Posterior vena cava (tissue), 2 donors: ENCODE results near the gene NTRK2. TPM values are rescaled to one million over a fixed set of nuclear protein-coding genes. Genes with fewer than 3 reads are reported as not detected.

ENCODE experiments used
- DNase-seq: peaks from one replicate; pipeline ENCODE4 v3.0.0-alpha.2; 2020; ENCODE audit warnings: low spot score
- intact Hi-C, 2 donors: fragments of 100-400 bp; cut with DNase I; formaldehyde crosslinking; loops; one replicate each; pipeline versions ENCODE4 v1.14.1 to v1.14.2; 2022 to 2023
- total RNA-seq, 2 donors: library from RNA; stranded (reverse); fragmentation: NEBNext Ultra II Directional; extraction: Animal tissue kit (Norgen Biotek cat#: 25700); gene quantifications; one replicate each; pipeline ENCODE4 v1.2.1, GENCODE V29; 2021
- donor health status: DM: yes; HTN: yes; CAD: no.
- donor health status: DM: yes; HTN: yes; CAD: no.

Gene NTRK2
- total RNA-seq, 2 donors from 2014 or later, result 19.2 to 43.8 TPM

GRCh38 chr9:84716217-84716616 lies 46.7 kb downstream of the NTRK2 start:
- DNase-seq, result no peak
- intact Hi-C loops, result no loop called here

GRCh38 chr9:84718476-84718875 lies 48.9 kb downstream of the NTRK2 start:
- intact Hi-C loops, result no loop called here
- DNase-seq, result no peak

- no peak for DNase-seq
- intact Hi-C loops, result no loop called here
Observed at GRCh38 chr9:84722388-84722989, 53.0 kb downstream of the NTRK2 start.

DNA sequence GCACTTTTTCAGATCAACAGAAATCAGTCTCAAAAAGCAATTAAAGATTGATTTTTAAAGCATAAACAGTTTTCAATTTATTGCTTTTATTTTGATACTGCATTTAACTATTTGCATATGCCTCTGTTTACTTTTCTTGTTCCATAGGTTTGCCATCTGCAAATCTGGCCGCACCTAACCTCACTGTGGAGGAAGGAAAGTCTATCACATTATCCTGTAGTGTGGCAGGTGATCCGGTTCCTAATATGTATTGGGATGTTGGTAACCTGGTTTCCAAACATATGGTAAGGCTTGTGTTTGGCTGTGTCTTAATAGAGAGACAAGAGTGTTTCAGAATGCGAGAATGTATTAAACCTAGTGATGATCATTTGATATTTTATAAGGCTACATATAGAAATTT lies 53.9 kb downstream of the NTRK2 start:
- intact Hi-C loops, result no loop called here
- no peak for DNase-seq

DNA sequence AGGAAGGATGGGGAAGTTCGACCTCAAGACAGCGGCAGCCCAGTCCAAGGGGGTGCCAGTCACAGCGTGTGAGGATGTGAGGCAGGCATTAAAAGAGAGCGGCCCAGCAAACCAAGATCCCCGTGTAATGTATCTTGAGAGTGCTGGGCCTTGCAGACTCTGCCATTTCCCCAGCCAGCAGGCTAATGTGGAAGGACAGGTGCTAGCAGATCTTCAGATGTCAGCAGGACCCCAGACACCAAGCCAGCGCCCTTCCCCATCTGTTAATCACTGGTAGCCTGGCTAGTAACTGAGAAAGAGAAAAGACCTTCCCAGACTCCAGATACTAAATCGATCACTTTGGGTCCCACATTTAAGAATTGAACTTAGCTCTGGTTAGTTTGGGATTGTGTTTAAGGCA lies 62.2 kb downstream of the NTRK2 start:
- intact Hi-C loops, result no loop called here
- DNase-seq, result no peak

DNA sequence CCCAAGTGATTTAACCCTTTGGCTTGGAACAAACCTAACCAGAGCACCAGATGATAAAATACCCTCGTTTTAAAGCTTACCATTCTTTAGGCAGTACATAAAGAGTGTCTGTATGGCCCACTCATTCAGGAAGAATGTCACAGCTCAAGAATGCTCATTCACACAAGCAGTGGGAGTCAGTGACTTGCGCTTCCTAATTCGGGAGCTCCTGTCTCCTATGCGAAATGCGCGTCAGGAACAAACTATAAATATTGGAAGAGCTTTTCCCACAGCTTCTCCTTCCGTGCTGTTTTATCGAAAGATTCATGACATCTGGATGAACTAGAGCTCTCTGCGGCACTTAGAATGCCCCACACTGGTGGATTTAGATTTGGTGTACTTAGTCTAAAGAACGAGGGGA lies 66.6 kb downstream of the NTRK2 start:
- DNase-seq, result no peak
- intact Hi-C loops, result no loop called here

GRCh38 chr9:84736536-84736935 lies 67.0 kb downstream of the NTRK2 start:
- DNase-seq, result no peak
- intact Hi-C loops, result no loop called here

DNA sequence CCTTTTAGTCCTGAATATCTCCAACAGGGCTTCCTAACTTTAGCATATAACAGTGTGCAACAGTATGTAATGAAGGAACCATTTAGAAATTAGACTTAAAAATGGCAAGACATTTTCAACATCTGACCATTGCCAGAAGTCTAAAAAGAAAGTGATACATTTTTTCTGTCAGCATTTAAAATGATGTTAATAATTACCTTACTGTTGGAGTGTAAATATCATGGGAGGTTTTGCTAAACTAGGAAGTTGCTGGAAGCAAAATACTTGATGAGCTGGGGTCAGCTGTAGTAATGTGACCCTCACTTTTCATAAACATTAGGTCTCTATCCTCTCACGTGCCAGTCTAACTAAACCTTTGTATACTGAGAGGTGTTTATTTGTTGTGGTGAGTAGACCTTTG lies 68.8 kb downstream of the NTRK2 start:
- intact Hi-C loops, result no loop called here
- no peak for DNase-seq

DNA sequence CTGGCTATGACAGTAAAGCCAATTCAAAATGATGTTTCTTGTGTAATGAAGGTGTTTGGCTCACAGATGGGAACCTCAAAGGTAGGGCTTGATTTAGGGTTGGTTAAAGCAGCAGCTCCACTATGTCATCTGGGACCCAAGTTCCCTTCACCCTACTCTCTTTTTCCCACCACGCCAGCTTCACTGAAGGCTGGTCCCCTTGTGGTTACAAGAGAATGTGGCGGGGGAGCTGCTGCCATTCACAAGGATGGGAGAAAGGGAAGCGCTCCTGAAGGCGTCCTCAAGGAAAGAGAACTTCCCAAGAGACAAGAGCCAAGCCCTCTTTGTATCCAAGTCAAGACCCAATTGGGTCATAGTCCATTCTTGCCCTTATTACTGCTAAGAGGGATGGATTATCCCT lies 72.7 kb downstream of the NTRK2 start:
- intact Hi-C loops, result loop anchor here in 1 of 2 donors (5.0 kb wide), 1 partner anchor 985 kb away; no protein-coding TSS in a partner anchor
- no peak for DNase-seq

- DNase-seq, result no peak
- intact Hi-C loops, result loop anchor here in 1 of 2 donors (5.0 kb wide), 1 partner anchor 987 kb away; no protein-coding TSS in a partner anchor
Observed at GRCh38 chr9:84744195-84744594, 74.7 kb downstream of the NTRK2 start.

GRCh38 chr9:84744726-84745125 lies 75.2 kb downstream of the NTRK2 start:
- DNase-seq, result no peak
- intact Hi-C loops, result loop anchor here in 1 of 2 donors (5.0 kb wide), 1 partner anchor 987 kb away; no protein-coding TSS in a partner anchor

- intact Hi-C loops, result no loop called here
- DNase-seq, result no peak
Observed at GRCh38 chr9:84748112-84748511, 78.6 kb downstream of the NTRK2 start.

GRCh38 chr9:84750152-84750865 lies 80.8 kb downstream of the NTRK2 start:
- intact Hi-C loops, result no loop called here

DNA sequence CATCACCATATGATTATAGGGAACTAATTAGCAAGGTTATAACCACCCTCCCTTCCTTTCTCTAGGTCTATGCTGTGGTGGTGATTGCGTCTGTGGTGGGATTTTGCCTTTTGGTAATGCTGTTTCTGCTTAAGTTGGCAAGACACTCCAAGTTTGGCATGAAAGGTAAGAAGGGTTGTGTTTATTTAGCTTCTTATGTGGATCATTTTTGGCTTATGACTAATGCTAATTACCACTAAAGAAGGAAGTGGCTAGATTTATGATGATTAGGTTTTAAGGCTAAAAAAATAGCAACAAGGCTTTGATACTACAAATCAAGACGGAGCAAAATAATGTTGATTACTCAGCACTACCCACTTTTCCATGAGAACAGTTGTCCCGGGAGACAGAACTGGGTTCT lies 82.4 kb downstream of the NTRK2 start:
- intact Hi-C loops, result no loop called here
- no peak for DNase-seq

More at GRCh38 chr9:84750152-84750865, 80.8 kb downstream of the NTRK2 start:
- no peak for DNase-seq

GRCh38 chr9:84754461-84754860 lies 84.9 kb downstream of the NTRK2 start:
- no peak for DNase-seq
- intact Hi-C loops, result no loop called here

DNA sequence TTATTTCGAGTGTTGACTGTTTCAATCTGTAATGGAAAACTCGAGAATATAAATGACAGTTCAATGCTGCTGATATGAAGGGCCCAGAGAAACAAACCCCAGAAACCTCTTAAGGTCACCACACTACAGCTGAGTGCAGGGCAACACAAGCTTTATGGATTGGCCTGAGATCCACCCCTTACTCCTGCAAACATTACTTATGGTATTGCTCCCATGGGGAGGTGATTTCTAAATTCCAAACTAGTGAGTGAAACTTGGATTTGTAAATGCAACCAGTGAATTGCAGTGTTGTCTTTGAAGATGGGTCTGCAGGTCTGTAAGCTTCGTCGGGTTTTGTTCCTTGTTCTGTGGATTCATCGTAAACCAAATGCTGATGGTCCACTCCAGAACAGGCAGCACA lies 85.4 kb downstream of the NTRK2 start:
- DNase-seq, result no peak
- intact Hi-C loops, result no loop called here

GRCh38 chr9:84755380-84755779 lies 85.9 kb downstream of the NTRK2 start:
- intact Hi-C loops, result no loop called here

DNA sequence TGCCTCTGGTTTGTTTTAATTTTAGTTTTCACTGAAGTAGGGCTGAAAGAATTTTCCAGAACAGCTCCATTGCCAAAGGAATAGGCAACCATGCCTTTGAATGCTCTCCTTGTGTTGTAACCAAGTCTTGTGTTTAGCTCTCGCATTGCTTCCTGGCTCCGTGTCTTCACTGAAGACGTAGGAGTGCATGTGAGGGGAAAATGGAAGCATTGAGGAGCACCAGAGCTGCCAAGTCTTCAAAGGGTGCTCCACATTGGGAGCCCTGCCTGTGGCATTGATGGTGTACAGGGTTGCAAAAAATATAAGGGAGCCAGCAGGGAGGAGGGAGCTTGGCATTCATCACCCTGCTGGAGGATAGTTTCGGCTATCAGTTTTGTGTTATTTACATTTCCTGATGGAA lies 86.6 kb downstream of the NTRK2 start:
- DNase-seq, result no peak
- intact Hi-C loops, result no loop called here

More at GRCh38 chr9:84755380-84755779, 85.9 kb downstream of the NTRK2 start:
- no peak for DNase-seq

DNA sequence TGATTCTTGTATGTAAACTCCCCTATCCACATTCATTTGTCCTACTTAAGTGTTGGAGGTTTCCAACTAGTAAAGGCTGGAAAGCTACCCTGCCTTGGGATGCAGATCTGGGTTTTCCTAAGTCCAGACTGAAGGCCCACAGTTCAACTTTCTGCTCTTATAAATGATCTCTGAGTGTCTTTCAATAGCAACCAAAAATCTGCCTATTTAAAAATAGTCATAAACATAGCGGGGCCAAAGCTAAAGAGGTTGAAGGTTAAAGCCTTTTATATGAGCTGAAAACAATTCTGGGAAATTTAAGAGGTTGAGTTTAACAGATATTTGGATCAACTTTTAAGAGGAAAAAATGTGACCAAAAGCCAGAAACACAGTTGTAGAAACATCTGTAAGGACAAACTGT lies 87.2 kb downstream of the NTRK2 start:
- DNase-seq, result no peak
- intact Hi-C loops, result no loop called here

DNA sequence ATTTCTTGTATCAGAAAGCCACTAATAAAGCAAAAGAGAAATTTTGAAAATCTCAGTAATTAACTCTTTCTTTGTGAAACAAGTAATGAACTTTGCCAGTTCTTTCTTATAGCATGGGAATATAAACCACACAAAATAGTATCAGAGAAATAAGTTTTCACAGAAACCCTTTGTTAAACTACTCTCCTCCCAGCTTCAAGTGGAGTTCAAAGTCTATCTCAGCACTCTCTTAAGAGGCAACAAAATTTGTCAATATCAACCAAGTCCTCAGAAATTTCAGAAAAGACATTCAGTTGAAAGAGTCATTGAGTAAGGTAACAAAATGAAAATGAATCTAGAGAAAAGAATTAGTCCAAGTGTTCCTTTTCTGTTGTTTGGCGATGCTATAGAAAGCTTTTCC lies 89.3 kb downstream of the NTRK2 start:
- no peak for DNase-seq
- intact Hi-C loops, result no loop called here

GRCh38 chr9:84759300-84759750 lies 89.8 kb downstream of the NTRK2 start:
- DNase-seq, result no peak
- intact Hi-C loops, result no loop called here
